ENCODE results near the gene FAM168B.
A peak's percentile ranks its signal among the peaks of the same experiment; 100 is the strongest.
"Not testable (repeated sequence)": the region's sequence is repeated elsewhere in the genome, so short reads cannot be mapped to it uniquely, and the experiment has no call there.

Gene FAM168B

DNA sequence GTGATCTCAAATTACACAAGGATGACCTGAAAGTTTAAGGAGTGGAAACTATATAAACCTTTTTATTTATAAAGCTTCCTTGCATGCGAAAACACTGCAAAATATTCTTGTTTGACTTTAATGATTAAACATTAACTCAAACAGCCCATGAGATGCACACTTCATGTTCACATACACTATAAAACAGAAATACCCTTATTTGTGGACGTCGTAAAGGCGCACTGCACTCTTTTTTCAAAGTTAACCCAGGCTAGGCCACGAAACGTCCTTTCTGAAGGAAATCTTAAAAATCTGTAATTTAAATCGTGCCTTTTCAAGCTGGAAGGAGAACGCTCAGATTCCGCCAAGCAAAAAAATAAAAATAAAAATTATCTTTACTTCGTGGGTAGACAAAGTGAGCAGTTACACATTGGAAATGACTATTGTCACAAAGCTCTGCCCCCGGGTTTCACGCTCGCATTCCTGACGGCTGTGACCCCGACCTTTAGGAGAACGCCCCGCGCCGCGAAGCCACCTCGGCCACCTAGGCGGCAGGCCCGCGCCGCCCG lies 728 bp downstream of the FAM168B start:
- peak overlapping the region; percentile 57 for H3K4me3 ChIP-seq (ENCODE audit: low read depth, low read length)
- DNase-seq (ENCODE audit: low read depth, low spot score), result peak; percentile 14
- TF ChIP-seq, protein P1, sequence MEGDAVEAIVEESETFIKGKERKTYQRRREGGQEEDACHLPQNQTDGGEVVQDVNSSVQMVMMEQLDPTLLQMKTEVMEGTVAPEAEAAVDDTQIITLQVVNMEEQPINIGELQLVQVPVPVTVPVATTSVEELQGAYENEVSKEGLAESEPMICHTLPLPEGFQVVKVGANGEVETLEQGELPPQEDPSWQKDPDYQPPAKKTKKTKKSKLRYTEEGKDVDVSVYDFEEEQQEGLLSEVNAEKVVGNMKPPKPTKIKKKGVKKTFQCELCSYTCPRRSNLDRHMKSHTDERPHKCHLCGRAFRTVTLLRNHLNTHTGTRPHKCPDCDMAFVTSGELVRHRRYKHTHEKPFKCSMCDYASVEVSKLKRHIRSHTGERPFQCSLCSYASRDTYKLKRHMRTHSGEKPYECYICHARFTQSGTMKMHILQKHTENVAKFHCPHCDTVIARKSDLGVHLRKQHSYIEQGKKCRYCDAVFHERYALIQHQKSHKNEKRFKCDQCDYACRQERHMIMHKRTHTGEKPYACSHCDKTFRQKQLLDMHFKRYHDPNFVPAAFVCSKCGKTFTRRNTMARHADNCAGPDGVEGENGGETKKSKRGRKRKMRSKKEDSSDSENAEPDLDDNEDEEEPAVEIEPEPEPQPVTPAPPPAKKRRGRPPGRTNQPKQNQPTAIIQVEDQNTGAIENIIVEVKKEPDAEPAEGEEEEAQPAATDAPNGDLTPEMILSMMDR (IDR thresholded peaks at IDR 0.05; ENCODE audit: low read depth, low read length), result no peak
- in situ Hi-C loops (cut with HindIII; ENCODE audit: low sequenced_read_pairs), result no loop called here

DNA sequence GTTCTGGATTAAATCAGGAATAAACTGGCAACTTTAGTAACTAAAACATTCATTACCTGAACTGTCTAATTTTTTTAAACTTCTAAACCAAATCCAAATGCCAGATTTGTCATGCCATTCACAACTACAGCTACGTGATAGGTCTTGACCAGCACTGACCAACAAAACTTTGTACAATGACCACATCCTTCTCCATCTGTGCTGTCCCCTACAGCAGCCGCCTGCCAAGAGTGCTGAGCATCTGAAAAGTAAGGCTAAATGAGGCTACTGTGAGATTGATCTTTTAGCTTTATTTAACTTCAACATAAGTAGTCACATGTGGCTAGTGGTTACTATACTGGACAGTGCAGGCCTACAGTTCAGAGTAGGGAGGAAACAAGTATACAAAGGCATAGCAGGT lies 7.6 kb downstream of the FAM168B start:
- DNase-seq (ENCODE audit: low read depth, low spot score), result peak; percentile 36
- TF ChIP-seq, protein P1 (IDR thresholded peaks at IDR 0.05; ENCODE audit: low read depth, low read length), result no peak
- in situ Hi-C loops (cut with HindIII; ENCODE audit: low sequenced_read_pairs), result no loop called here
- H3K4me3 ChIP-seq (ENCODE audit: low read depth, low read length), result no peak overlapping the region

DNA sequence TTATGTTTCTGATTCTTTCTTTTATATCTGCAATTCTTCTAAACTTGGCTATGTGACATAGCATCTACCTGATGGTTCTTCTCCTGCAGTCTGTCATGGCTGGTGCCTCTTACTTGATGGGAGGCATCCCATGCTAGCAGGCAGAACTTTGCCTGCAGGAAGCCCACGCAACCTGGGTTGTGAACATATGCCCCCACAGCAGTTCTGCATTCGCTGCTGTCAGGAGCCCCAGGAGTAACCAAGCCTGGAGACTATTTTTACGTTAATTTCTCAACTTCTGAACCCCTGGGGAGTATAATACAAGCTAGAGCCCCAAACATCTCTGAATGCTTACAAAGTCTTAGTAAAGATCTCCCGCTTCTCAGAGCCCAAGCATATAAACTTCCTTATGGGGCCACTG lies 12.1 kb downstream of the FAM168B start:
- in situ Hi-C loops (cut with HindIII; ENCODE audit: low sequenced_read_pairs), result no loop called here
- TF ChIP-seq, protein P1 (IDR thresholded peaks at IDR 0.05; ENCODE audit: low read depth, low read length), result no peak
- no peak overlapping the region for H3K4me3 ChIP-seq (ENCODE audit: low read depth, low read length)
- DNase-seq (ENCODE audit: low read depth, low spot score), result no peak

DNA sequence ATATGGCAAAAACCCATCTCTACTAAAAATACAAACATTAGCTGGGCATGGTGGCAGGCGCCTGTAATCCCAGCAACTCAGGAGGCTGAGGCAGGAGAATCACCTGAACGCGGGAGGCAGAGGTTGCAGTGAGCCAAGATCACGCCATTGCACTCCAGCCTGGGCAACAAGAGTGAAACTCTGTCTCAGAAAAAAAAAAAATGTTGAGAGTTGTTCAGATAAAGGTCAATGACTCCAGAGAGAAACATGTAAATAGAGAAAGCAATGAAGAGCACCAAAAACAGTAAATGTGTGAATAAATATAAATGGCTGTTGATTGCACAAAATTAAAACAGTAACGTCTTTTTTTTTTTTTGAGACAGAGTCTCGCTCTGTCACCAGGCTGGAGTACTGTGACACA lies 13.3 kb downstream of the FAM168B start:
- H3K4me3 ChIP-seq (ENCODE audit: low read depth, low read length); DNase-seq (ENCODE audit: low read depth, low spot score); in situ Hi-C loops (cut with HindIII; ENCODE audit: low sequenced_read_pairs): not testable (repeated sequence)

DNA sequence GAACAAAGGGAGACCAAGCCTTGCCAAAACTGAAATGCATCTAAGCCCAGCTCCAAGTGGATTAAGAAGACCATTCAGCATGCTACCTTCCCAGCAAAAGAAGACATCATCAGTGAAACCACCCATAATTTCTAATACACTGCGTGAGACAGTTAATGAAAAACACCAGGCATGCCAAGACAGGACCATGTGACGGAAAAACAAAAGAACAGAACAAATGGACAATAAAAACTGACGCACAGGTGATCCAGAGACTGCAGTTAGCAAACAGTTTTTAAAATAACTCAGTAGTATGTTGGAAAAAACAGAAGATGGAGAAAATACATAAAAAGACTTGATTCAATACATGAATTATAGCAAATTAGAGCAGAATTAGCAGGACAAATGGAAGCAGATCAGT lies 15.3 kb downstream of the FAM168B start:
- no peak overlapping the region for H3K4me3 ChIP-seq (ENCODE audit: low read depth, low read length)
- TF ChIP-seq, protein P1 (IDR thresholded peaks at IDR 0.05; ENCODE audit: low read depth, low read length), result no peak
- no peak for DNase-seq (ENCODE audit: low read depth, low spot score)
- in situ Hi-C loops (cut with HindIII; ENCODE audit: low sequenced_read_pairs), result no loop called here

- DNase-seq (ENCODE audit: low read depth, low spot score), result no peak
Measured at GRCh38 chr2:131077182-131077846, 15.9 kb downstream of the FAM168B start.

GRCh38 chr2:131076707-131077106 lies 16.6 kb downstream of the FAM168B start:
- TF ChIP-seq, protein P1 (IDR thresholded peaks at IDR 0.05; ENCODE audit: low read depth, low read length), result no peak

More at GRCh38 chr2:131077182-131077846, 15.9 kb downstream of the FAM168B start:
- no peak overlapping the region for H3K4me3 ChIP-seq (ENCODE audit: low read depth, low read length)
- TF ChIP-seq, protein P1 (IDR thresholded peaks at IDR 0.05; ENCODE audit: low read depth, low read length), result no peak
- in situ Hi-C loops (cut with HindIII; ENCODE audit: low sequenced_read_pairs), result no loop called here

GRCh38 chr2:131075578-131075977 lies 17.7 kb downstream of the FAM168B start:
- in situ Hi-C loops (cut with HindIII; ENCODE audit: low sequenced_read_pairs); H3K4me3 ChIP-seq (ENCODE audit: low read depth, low read length); DNase-seq (ENCODE audit: low read depth, low spot score): not testable (repeated sequence)

More at GRCh38 chr2:131076707-131077106, 16.6 kb downstream of the FAM168B start:
- in situ Hi-C loops (cut with HindIII; ENCODE audit: low sequenced_read_pairs), result no loop called here
- DNase-seq (ENCODE audit: low read depth, low spot score), result no peak
- no peak overlapping the region for H3K4me3 ChIP-seq (ENCODE audit: low read depth, low read length)

- in situ Hi-C loops (cut with HindIII; ENCODE audit: low sequenced_read_pairs); H3K4me3 ChIP-seq (ENCODE audit: low read depth, low read length); DNase-seq (ENCODE audit: low read depth, low spot score): not testable (repeated sequence)
Measured at GRCh38 chr2:131068172-131068571, 25.1 kb downstream of the FAM168B start.

All from astrocyte of the spinal cord (primary cell).